ENCODE measurements around the gene GUCA2A.

GUCA2A gene

DNA sequence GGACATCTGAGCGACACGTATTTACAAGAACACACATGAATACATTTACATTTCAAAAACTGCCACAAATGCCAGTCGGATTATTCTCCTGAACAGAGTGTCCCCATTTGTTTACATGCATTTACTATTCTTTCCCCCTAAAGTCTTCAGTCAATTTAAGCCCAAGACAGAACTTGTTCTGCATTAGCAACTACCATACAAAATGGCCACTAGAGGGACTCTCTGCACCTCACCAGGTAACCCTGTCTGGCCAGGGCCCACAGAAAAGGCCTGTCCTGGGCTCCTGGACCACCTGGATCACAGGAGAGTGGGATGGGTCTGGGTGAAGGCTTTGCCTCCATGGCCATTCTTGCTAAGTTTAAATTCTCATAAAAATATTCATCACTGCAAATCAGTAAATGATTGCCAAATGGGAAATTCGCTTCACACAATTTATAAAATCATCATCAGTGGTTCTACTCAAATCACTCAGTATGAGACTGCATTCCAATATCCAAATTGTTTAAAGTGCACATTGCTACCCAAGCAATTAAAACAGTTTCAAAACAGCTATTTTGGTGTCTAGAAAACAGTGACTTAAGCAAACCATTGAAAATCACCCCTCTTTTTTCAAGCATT lies 12.5 kb upstream of the GUCA2A start:
- peak; percentile 34 for DNase-seq

- no peak for DNase-seq
Observed at GRCh38 chr1:42175314-42176054, 10.9 kb upstream of the GUCA2A start.

GRCh38 chr1:42173961-42174735 lies 9.6 kb upstream of the GUCA2A start:
- no peak for DNase-seq

- peak; percentile 55 for DNase-seq
Observed at GRCh38 chr1:42173155-42173933, 8.8 kb upstream of the GUCA2A start.

DNA sequence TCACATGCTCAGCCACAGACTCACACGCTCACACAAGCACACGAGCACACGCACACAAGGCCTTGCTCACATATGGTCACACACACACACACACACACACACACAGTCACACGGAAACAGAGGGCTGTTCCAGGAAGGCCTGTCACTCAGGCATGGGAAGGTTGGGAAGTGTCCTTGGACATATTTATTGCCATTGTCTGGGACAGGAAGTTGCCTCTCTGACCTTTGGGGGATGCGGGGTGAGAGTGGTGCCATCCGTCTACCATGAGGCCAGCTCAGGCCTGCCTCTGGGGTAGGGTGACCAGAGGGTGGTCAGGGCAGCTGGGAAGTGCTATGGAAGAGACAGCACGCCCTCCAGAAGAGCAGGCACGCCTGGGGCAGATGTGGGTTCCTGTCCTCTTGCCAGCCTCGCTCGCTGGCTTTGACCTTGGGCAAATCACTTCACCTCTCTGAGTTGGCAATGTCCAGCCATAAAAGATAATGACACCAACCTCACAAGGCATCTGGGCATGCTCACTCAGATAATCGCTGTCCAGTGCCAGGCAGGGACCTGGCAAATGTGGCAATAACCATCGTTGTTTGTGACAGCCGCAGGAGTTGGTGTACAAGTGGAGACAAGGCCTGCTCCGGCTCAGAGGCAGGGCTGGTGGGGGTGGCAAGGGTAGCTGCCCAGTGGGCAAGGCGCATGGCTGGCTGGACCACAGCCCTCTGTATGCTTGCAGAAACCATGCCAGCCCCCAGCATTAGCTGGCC lies 8.0 kb upstream of the GUCA2A start:
- no peak for DNase-seq

DNA sequence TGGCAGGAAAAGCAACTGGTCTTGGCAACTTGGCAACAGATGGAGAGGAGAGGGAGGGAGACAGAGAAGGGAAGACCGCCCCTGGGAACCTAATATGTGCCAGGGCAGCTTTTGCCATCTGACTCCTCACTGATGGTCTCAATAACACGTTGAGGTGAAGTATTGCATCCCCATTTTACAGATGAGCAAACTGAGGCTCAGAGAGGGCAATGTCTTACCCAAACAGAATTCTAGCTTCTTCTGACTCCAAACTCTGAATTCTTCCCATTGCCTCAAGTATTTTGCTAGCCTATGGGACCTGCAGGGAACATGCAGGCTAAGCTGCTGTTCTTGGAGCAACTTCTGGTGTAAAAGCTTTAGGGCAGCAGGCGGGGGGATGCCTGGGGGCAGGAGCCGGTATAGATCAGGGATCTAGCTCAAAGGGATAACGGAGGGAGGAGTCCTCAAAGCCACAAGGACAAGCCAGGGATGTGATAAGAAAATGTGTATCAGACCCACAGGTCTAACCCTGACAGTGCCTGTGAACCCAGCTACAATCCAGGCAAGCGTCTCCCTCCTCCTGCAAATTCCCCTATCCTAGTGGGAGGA lies 7.2 kb upstream of the GUCA2A start:
- no peak for DNase-seq

GRCh38 chr1:42170779-42171621 lies 6.5 kb upstream of the GUCA2A start:
- DNase-seq: no peak

DNA sequence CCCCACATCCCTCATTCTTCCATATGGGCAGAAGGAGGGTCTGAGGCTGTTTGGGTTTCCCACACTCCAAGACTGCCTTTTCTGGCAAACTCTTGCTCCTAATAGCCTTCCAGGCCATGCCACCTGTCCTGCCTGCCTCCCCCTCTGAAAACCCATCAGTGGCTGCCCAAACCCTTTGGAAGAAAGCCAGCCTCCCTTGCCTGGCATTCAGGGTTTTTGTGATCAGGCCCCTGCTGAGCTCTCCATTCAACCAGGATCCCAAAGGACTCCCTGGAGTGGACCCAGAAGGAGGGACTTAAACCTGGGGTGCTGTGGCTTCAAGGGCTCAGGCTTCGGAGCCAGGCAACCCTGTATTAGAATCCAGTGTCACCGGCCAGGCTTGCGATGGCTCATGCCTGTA lies 4.2 kb upstream of the GUCA2A start:
- DNase-seq: no peak

DNA sequence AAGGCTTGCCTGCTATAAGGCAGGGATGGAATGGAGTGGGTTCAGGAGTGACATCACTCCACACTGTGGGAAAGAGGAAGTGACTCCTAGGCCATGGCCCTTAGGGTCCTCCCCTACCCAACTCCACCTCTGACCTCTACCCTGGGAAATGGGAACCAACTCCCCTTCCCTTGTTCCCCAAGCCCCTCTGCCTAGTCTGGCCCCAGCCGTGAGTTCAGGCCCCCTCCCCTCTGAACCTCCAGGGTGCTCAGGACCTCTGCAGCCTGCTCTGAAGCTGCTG lies 3.8 kb upstream of the GUCA2A start:
- DNase-seq: no peak

- no peak for DNase-seq
Observed at GRCh38 chr1:42167611-42168390, 3.3 kb upstream of the GUCA2A start.

DNA sequence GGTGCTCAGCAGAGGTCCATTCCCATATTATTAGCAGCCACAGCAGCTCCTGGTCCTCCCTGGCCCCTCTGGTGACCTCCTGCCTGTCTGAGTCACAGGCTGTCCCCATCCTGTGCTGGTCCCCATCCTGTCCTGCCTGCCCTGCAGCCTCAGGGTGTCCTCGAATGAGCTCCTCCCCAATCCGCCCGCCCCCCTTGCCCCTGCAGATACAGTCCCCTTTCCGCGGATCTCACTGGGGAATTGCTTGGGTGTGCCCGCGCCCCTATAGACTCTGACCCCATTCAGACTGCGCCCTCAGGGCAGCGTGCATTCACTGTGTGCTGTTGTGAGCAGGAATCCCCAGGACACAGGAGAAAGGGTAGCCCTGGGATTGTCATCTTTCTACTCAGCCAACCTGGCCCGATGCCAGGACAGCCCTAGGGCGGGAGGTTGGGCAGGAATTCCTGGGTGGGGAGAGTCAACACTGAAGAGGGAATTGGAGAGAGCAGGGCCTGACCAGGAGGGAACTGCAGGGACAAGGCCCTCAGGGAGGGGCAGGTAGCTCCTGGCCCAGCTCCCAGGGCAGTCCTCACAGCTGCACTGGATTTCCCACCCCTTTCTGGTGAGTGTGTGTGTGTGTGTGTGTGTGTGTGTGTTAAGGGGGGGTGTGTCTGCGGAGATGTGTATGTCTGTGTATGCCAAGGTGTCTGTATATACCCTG lies 1.1 kb upstream of the GUCA2A start:
- DNase-seq: peak; percentile 36

DNA sequence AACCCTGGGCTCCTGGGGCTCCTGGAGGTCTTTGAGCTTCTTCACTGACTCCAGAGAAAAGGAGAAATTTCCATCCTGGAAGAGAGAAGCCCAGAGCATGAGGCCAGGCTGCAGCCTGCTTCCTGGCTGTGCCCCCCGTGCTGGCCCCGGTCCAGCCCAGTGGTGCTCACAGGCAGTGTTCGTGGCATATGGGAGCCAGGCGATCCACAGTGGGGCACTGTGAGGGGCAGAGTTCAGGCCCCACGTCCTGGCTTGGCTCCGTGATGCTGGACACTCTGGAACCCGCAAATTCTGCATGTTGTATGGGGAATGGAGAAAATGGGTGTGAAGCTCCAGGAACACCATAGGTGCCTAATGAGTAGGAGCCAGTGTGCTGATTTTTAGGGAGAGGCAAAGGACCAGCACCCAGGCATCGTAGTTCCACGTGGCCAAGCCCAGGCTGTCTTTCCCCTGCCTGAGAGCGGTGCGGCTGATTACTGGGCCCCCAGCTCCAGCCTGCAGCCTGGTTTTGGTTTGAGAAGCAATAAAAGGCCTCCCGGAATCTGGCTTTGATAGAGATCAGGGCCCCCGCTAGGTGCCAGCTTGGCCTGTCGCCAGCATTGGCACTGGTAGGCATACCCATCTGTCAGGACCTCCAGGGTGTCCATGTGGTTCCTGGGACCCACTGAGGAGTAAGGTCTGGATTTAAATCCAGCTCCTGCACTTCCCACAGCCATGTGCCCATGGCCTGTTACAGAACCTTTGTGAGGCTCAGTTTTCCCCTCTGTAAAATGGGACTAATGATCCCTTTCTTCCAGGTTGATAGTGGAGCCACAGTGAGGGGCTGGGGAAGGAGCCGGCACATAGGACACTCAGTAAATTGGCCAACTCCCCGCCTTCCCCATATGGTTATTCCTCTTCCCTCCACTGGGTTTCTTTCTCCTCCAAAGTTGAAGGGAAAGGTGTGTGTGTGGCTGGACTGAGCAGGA lies 725 bp downstream of the GUCA2A start:
- no peak for DNase-seq

- DNase-seq: no peak
Observed at GRCh38 chr1:42163114-42163513, 1.4 kb downstream of the GUCA2A start.

- no peak for DNase-seq
Observed at GRCh38 chr1:42162181-42162580, 2.4 kb downstream of the GUCA2A start.

DNA sequence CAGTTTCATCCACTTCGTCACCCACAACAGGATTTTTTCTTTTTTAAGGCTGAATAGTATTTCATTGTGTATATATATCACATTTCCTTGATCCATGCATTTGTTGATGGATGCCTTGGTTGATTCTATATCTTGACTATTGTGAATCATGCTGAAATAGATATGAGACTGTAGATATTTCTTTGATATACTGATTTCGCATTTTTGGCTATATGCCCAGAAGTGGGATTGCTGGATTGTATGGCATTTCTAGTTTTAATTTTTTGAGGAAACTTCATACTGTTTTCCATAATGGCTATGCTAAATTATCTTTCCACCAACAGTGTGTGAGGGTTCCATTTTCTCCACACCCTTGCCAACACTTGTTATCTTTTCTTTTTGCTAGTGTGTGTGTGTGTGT lies 6.4 kb downstream of the GUCA2A start:
- no peak for DNase-seq

DNA sequence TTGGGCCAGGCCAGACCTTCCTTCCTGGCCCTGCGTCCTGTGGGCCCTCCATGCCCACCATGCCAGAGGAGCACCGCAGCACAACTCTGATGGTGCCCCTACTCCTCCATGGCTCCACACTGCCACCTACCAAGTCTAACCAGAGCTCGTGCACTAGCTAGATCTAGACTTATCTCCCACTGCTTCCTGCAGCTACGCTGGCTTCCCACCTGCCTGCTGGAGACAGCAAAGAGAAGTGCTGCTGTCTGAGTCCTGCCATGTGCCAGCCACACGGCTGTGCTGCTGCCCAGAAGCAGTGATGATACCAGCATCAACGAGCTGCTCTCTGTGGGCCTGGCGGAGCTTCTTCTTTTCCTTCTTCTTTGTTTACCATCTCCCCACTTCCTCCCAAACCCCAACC lies 6.9 kb downstream of the GUCA2A start:
- no peak for DNase-seq

DNA sequence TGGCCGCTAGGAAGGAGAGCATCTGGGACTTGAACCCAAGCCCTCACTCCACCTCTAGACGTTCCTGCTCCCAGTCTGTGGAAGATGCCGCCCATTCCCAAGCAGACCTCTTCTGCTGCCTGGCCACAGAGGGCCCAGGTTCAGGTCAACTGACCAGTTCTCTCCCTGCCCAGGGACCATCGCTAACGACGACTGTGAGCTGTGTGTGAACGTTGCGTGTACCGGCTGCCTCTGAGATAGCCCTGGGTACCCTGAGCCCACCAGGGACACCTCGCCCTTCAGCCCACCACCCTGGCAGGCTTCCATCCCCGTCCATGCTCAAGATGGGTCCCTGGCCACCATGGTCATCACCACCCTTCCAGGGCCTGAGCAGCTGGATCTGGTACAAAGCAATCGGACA lies 9.2 kb downstream of the GUCA2A start:
- no peak for DNase-seq

- no peak for DNase-seq
Observed at GRCh38 chr1:42154685-42155084, 9.9 kb downstream of the GUCA2A start.

GRCh38 chr1:42153624-42154023 lies 10.9 kb downstream of the GUCA2A start:
- no peak for DNase-seq

Measured in kidney glomerular epithelial cell (primary cell).